CD4-positive, alpha-beta T cell (primary cell): ENCODE measurements around the gene MPPED1. TPM values are rescaled to one million over a fixed set of nuclear protein-coding genes. Genes with fewer than 3 reads are reported as not detected.
A peak's percentile ranks its signal among the peaks of the same experiment; 100 is the strongest.

Experiments
- ATAC-seq: fragments of 200-7000 bp; cut with Tn5 transposase; one replicate; pipeline ENCODE4 v1.10.0; 2022; ENCODE audit warnings: mild to moderate bottlenecking; ENCODE audit not compliant: poor library complexity
- CTCF ChIA-PET: fragments of 350-600 bp; sonication (Branson Sonifier 250); formaldehyde crosslinking; loops from one replicate; lab custom pipeline; 2021; ENCODE audit warnings: antibody characterized with exemption, inconsistent platforms; lab: Charles Lee
- POLR2A ChIA-PET: fragments of 350-600 bp; sonication (Branson Sonifier 250); formaldehyde crosslinking; loops from one replicate; lab custom pipeline; 2021; ENCODE audit warnings: antibody characterized with exemption, inconsistent platforms; lab: Charles Lee
- DNase-seq, 14 experiments: peaks; one replicate each; pipeline ENCODE4 v3.0.0-alpha.2; 2013 to 2020; ENCODE audit warnings: mixed read lengths in 2 of 14
- H3K27ac ChIP-seq, 2 donors: one replicate each; pipeline versions ENCODE4 v1.5.1 to v1.7.0; 2013; ENCODE audit warnings: low read length in 2 of 2, low read depth in 1 of 2, mild to moderate bottlenecking in 1 of 2
- H3K27me3 ChIP-seq, 2 experiments: 1 replicate in 1 of 2; 2 replicates in 1 of 2; pipeline versions ENCODE4 v1.6.1 to v1.7.0; 2013; ENCODE audit warnings: low read length in 2 of 2, control low read depth in 1 of 2, mild to moderate bottlenecking in 1 of 2, moderate library complexity in 1 of 2; ENCODE audit not compliant: insufficient read depth in 2 of 2, control insufficient read depth in 1 of 2
- H3K36me3 ChIP-seq: one replicate; pipeline ENCODE4 v1.6.1; 2013; ENCODE audit warnings: low read length, control low read depth; ENCODE audit not compliant: insufficient read depth
- H3K4me1 ChIP-seq: one replicate; pipeline ENCODE4 v1.6.1; 2013; ENCODE audit warnings: low read length, control low read depth; ENCODE audit not compliant: insufficient read depth
- H3K4me3 ChIP-seq: one replicate; pipeline ENCODE4 v1.5.1; 2013; ENCODE audit warnings: mild to moderate bottlenecking, low read length, moderate library complexity
- H3K9me3 ChIP-seq, 2 experiments: 1 replicate in 1 of 2; 2 replicates in 1 of 2; pipeline versions ENCODE4 v1.6.1 to v1.7.0; 2013; ENCODE audit warnings: low read length in 2 of 2, mild to moderate bottlenecking in 2 of 2, control low read depth in 1 of 2, moderate library complexity in 1 of 2; ENCODE audit not compliant: control insufficient read depth in 1 of 2, insufficient read depth in 1 of 2
- H3K27ac Mint-ChIP-seq: one replicate; pipeline ENCODE4 v1.8.0; 2020; ENCODE audit warnings: mixed read lengths
- H3K27me3 Mint-ChIP-seq: one replicate; pipeline ENCODE4 v1.8.0; 2021; ENCODE audit warnings: mixed read lengths
- H3K36me3 Mint-ChIP-seq: one replicate; pipeline ENCODE4 v1.8.0; 2021; ENCODE audit warnings: low read depth, mixed read lengths
- H3K4me1 Mint-ChIP-seq: one replicate; pipeline ENCODE4 v1.8.0; 2021; ENCODE audit warnings: low read depth, mixed read lengths
- H3K4me3 Mint-ChIP-seq: one replicate; pipeline ENCODE4 v1.8.0; 2020; ENCODE audit warnings: mild to moderate bottlenecking, mixed read lengths
- H3K9me3 Mint-ChIP-seq: one replicate; pipeline ENCODE4 v1.8.0; 2020; ENCODE audit warnings: mixed read lengths
- intact Hi-C, 2 experiments: fragments of 100-400 bp; cut with DNase I in 1 of 2; cut with micrococcal nuclease in 1 of 2; formaldehyde crosslinking; loops; one replicate each; pipeline versions ENCODE4 v1.15.1 to v1.9.0; 2023 to 2025; cut with DNase I, micrococcal nuclease
- total RNA-seq, 174 experiments: library from RNA in 2 of 174; stranded (reverse) in 2 of 174; gene quantifications; one replicate each; pipeline ENCODE4 v1.2.3 and lab custom pipeline; 2021 to 2026
- TF ChIP-seq, protein P1 (sequence below): fragments of 200-600 bp; IDR thresholded peaks from one replicate; pipeline ENCODE4 v1.8.0; 2022; ENCODE audit warnings: antibody characterized with exemption, mild to moderate bottlenecking

Gene MPPED1
- total RNA-seq, 2 experiments from 2014 or later: not detected

DNA sequence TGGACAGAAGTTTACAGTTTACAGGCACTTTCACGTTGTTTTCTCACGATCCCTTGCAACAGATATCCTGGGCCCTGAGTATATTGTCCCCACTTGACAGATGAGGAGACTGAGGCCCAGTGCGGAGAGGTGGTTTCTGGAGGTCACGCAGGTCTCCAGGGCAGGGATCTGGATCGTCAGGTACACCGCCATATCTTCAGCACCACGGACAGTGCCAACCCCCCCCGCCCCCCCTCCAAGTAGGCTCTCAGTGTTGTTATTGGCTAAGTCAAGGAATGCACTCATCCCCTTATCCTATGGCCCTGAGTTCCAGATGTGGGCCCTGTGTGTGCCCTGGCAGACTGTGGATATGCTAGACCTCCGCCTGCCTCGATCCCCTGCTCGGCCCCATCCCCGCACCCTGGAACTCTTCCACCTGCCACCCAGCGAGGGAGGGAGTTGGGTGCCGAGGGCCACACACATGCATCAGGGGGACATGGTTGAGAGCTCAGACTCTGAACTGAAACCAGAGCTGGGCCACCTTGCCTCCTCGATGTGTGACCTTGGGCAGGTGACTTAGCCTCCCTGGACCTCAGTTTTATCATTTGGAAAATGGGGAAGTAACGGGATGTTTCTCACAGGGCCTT lies 37.5 kb downstream of the MPPED1 start:
- POLR2A ChIA-PET: no interaction called here
- Histone ChIP-seq H3K27ac (no peak overlapping the region), H3K27me3 (no peaks in the 10 kb centered on the region), H3K4me1 (no peaks in the 10 kb centered on the region), H3K4me3 (no peak overlapping the region), H3K9me3 (peaks cover 0 to 9% of the 10 kb centered on the region in 2 experiments), H3K36me3 (no peaks in the 10 kb centered on the region)
- H3K27ac Mint-ChIP-seq: no peak overlapping the region
- no peaks in the 10 kb centered on the region for H3K4me1 Mint-ChIP-seq
- H3K36me3 Mint-ChIP-seq: no peaks in the 10 kb centered on the region
- DNase-seq (peak in 1 of 14 experiments; percentile 17), ATAC-seq (no peak)
- intact Hi-C loops: no loop called here
- H3K4me3 Mint-ChIP-seq: no peak overlapping the region
- peaks cover 14% of the 10 kb centered on the region for H3K27me3 Mint-ChIP-seq
- TF ChIP-seq, protein P1, sequence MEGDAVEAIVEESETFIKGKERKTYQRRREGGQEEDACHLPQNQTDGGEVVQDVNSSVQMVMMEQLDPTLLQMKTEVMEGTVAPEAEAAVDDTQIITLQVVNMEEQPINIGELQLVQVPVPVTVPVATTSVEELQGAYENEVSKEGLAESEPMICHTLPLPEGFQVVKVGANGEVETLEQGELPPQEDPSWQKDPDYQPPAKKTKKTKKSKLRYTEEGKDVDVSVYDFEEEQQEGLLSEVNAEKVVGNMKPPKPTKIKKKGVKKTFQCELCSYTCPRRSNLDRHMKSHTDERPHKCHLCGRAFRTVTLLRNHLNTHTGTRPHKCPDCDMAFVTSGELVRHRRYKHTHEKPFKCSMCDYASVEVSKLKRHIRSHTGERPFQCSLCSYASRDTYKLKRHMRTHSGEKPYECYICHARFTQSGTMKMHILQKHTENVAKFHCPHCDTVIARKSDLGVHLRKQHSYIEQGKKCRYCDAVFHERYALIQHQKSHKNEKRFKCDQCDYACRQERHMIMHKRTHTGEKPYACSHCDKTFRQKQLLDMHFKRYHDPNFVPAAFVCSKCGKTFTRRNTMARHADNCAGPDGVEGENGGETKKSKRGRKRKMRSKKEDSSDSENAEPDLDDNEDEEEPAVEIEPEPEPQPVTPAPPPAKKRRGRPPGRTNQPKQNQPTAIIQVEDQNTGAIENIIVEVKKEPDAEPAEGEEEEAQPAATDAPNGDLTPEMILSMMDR: no peak
- no peaks in the 10 kb centered on the region for H3K9me3 Mint-ChIP-seq
- CTCF ChIA-PET: no interaction called here

DNA sequence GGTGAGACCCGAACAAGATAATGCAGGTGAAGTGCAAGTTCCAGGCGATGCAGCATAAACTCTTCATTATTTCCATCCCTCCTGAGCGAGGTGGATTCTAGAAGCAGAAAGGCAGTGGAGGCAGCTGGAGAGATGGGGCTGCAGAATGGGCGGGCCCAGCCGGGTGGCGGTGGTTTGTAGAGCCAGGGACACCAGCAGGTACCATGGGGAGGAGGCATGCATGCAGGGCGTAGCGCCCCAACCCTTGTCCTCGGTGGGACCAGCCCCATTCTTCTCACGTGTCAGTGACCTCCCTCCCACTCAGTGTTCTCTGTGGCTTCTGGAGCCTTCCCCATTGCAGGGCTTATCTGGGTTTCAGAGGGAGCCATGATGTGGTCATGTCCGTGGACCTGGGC lies 38.0 kb downstream of the MPPED1 start:
- H3K9me3 Mint-ChIP-seq: no peaks in the 10 kb centered on the region
- Histone ChIP-seq H3K36me3 (no peaks in the 10 kb centered on the region), H3K9me3 (peaks cover 0 to 9% of the 10 kb centered on the region in 2 experiments), H3K4me1 (no peaks in the 10 kb centered on the region), H3K27me3 (no peaks in the 10 kb centered on the region), H3K27ac (no peak overlapping the region), H3K4me3 (no peak overlapping the region)
- TF ChIP-seq, protein P1: no peak
- H3K27ac Mint-ChIP-seq: no peak overlapping the region
- H3K4me3 Mint-ChIP-seq: no peak overlapping the region
- ChIA-PET CTCF (no interaction called here), POLR2A (no interaction called here)
- H3K4me1 Mint-ChIP-seq: no peaks in the 10 kb centered on the region
- no peaks in the 10 kb centered on the region for H3K36me3 Mint-ChIP-seq
- intact Hi-C loops: no loop called here
- peak in 1 of 14 experiments; percentile 20 for DNase-seq
- ATAC-seq: no peak
- peaks cover 14% of the 10 kb centered on the region for H3K27me3 Mint-ChIP-seq

DNA sequence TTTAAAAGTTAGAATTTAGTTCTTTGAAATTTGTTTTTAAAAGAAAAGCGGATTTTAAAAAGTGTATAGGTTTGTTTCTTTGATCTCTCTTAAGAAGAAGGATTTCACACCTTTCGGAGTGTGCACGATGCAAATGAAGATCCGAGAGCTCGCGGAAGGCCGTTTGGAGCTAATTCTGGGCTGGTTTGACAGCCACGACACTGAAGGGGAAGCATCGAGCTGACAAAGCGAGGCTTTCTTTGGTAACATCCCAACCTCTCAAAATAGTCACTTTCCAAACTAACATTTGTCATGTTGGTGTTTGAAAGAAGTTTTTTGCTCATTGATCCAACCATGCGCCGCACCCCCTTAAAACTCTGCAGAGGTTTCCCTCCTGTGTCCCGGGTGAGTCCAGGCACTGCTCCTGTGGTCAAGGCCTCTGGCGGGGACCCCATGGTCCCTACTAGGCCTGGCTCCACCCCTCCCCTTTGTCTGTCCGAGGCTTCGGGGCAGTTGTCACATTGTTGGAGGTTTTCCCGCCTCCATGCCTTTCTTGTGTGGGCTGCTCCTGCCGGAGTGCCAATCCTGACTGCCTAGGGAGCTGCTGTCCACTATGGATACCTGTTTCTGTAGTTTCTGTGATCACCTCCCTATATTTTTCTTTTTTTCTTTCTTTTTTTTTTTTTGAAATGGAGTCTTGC lies 39.7 kb downstream of the MPPED1 start:
- Histone ChIP-seq H3K36me3 (no peaks in the 10 kb centered on the region), H3K4me1 (no peaks in the 10 kb centered on the region), H3K27me3 (peaks cover 0 to 2% of the 10 kb centered on the region in 2 experiments), H3K27ac (no peak overlapping the region), H3K9me3 (peaks cover 0 to 9% of the 10 kb centered on the region in 2 experiments), H3K4me3 (no peak overlapping the region)
- Mint-ChIP-seq H3K9me3 (no peaks in the 10 kb centered on the region), H3K4me1 (no peaks in the 10 kb centered on the region), H3K27me3 (peaks cover 29% of the 10 kb centered on the region), H3K27ac (no peak overlapping the region), H3K36me3 (no peaks in the 10 kb centered on the region), H3K4me3 (no peak overlapping the region)
- no peak for ATAC-seq
- peak in 1 of 14 experiments; percentile 7 for DNase-seq
- ChIA-PET POLR2A (no interaction called here), CTCF (no interaction called here)
- TF ChIP-seq, protein P1: no peak
- intact Hi-C loops: no loop called here
